ENCODE measurements around the gene FHL3. TPM values are rescaled to one million over a fixed set of nuclear protein-coding genes. Genes with fewer than 3 reads are reported as not detected.
A peak's percentile ranks its signal among the peaks of the same experiment; 100 is the strongest.
"Not testable (repeated sequence)": the region's sequence is repeated elsewhere in the genome, so short reads cannot be mapped to it uniquely, and the experiment has no call there.

The FHL3 gene
- total RNA-seq, 2 experiments from 2014 or later: 12.4 to 13.5 TPM

DNA sequence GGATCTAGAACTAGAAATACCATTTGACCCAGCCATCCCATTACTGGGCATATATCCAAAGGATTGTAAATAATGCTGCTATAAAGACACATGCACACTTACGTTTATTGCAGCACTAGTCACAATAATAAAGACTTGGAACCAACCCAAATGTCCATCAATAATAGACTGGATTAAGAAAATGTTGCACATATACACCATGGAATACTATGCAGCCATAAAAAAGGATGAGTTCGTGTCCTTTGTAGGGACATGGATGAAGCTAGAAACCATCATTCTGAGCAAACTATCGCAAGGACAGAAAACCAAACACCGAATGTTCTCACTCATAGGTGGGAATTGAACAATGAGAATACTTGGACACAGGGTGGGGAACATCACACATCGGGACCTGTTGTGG lies 31.6 kb downstream of the FHL3 start:
- H3K4me1 Mint-ChIP-seq (ENCODE audit: low read depth); CTCF ChIA-PET; ATAC-seq; H3K4me3 Mint-ChIP-seq; POLR2A ChIA-PET; H3K27ac Mint-ChIP-seq; DNase-seq; H3K27me3 Mint-ChIP-seq (ENCODE audit: low read depth); H3K9me3 Mint-ChIP-seq (ENCODE audit: insufficient read depth): not testable (repeated sequence)
- peaks cover 79% of the 10 kb centered on the region for H3K36me3 Mint-ChIP-seq (ENCODE audit: low read depth)

DNA sequence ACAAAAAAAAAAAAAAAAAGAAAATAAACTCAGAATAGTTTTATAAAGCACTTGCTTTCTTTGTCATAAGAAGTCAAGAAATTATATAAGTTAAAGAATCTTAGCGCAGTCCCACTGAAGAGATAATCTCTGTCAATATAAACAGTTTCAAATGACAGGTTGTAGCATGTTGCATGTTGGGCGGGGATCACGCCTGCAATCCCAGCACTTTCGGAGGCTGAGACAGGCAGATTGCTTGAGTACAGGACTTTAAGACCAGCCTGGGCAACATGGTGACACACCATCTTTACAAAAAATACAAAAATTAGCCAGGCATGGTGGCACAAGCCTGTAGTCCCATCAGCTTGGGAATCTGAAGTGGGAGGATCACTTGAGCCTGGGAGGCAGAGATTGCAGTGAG lies 40.0 kb downstream of the FHL3 start:
- Mint-ChIP-seq H3K27ac (no peak overlapping the region), H3K4me3 (no peak overlapping the region), H3K36me3 (ENCODE audit: low read depth) (peaks cover 50% of the 10 kb centered on the region), H3K4me1 (ENCODE audit: low read depth) (no peaks in the 10 kb centered on the region), H3K9me3 (ENCODE audit: insufficient read depth) (no peaks in the 10 kb centered on the region), H3K27me3 (ENCODE audit: low read depth) (no peaks in the 10 kb centered on the region)
- ATAC-seq: no peak
- ChIA-PET CTCF (no interaction called here), POLR2A (no interaction called here)
- no peak for DNase-seq

DNA sequence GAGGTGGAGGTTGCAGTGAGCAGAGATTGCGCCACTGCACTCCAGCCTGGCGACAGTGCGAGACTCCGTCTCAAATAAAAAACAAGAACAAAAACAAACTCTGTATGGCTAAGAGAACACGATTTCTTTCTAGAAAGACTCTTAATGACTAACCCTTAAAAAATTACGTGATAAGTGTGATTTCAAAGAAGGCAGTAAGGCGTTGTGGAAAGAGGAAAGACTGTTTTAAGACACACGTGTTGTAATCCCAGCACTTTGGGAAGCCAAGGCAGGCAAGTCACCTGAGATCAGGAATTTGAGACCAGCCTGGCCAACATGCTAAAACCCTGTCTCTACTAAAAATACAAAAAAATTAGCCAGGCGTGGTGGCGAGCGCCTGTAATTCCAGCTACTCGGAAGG lies 41.2 kb downstream of the FHL3 start:
- H3K27ac Mint-ChIP-seq; H3K27me3 Mint-ChIP-seq (ENCODE audit: low read depth); POLR2A ChIA-PET; DNase-seq; H3K9me3 Mint-ChIP-seq (ENCODE audit: insufficient read depth); ATAC-seq; H3K4me3 Mint-ChIP-seq; H3K4me1 Mint-ChIP-seq (ENCODE audit: low read depth); CTCF ChIA-PET: not testable (repeated sequence)
- H3K36me3 Mint-ChIP-seq (ENCODE audit: low read depth): peaks cover 46% of the 10 kb centered on the region

DNA sequence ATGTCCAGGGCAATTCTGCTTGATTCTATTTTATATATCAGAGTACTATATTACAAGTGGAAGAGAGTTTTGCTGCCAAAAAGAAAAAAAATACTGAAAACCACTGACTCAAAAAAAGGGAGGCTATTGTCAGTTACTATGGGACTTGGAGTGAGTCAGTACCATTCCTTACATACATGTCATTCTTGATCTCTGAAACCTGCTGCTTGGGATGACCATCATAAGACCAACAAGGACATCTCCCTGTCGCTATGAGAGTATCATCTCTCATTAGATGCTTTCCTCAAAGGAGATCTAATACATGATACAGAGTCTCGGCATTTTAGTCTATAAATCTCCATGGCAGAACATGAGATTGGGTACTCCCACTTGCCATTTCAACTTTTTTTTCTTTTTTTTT lies 46.6 kb downstream of the FHL3 start:
- CTCF ChIA-PET: interaction anchor here (1.1 kb wide), 1 partner anchor 10 kb away, joined by 4 read pairs; no protein-coding TSS in a partner anchor
- POLR2A ChIA-PET: no interaction called here
- Mint-ChIP-seq H3K4me3 (no peak overlapping the region), H3K4me1 (ENCODE audit: low read depth) (no peaks in the 10 kb centered on the region), H3K9me3 (ENCODE audit: insufficient read depth) (no peaks in the 10 kb centered on the region), H3K36me3 (ENCODE audit: low read depth) (peaks cover 34% of the 10 kb centered on the region), H3K27ac (no peak overlapping the region), H3K27me3 (ENCODE audit: low read depth) (no peaks in the 10 kb centered on the region)
- no peak for DNase-seq
- no peak for ATAC-seq

DNA sequence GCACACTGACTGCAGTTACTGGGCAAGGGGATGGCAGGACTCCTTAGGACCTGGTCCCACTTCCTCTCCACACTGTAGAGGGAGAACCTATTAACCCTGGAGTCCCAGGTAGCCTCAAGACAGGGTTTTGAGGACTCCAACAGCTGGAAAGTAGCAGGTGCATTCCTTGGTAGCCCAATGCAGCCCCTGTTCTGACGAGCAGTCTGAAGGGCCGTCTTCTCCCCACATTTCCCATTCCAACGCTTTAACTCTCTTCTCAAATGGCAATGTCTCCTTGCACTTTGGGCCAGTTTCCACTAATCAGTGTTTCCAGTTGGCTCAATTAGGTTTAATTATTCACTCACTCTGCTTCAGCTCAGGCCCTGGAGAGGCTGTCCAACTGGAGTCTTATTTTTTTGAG lies 49.6 kb downstream of the FHL3 start:
- Mint-ChIP-seq H3K27me3 (ENCODE audit: low read depth) (no peaks in the 10 kb centered on the region), H3K36me3 (ENCODE audit: low read depth) (peaks cover 24% of the 10 kb centered on the region), H3K27ac (no peak overlapping the region), H3K4me3 (no peak overlapping the region), H3K4me1 (ENCODE audit: low read depth) (peaks cover 10% of the 10 kb centered on the region), H3K9me3 (ENCODE audit: insufficient read depth) (no peaks in the 10 kb centered on the region)
- CTCF ChIA-PET: no interaction called here
- no peak for DNase-seq
- POLR2A ChIA-PET: no interaction called here
- ATAC-seq: no peak

DNA sequence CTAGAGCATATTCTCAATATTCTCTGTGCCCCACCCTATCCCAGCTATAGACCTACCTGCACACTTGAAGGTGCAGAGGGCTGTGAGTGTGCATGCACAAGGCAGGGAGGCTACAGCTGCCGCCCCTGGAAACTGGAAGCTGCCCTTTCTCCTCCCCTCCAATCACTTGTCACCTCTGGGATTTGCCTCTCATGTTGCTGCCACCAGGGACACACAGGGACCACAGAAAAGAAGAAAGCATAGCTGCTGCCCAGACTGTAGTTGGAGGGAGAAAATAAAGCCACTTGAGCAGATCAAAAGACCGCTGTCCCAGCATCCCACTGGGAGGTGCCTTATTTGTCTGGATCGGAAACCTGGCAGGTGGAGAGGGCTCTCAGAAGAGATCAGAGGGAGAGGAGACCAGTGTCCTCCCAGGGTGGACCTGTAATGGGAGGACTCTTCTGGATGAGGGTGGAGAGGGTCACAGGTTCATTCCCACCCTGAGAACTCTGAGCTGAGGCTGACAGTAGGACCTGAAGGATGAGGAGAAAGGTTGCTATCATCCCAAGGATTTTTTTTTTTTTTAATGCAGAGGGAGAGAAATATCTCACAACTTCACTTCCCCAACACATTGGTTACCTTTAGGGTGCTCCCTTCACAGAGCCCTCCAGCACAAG lies 50.9 kb downstream of the FHL3 start:
- ChIA-PET POLR2A (no interaction called here), CTCF (no interaction called here)
- ATAC-seq (no peak), DNase-seq (no peak)
- Mint-ChIP-seq H3K27me3 (ENCODE audit: low read depth) (no peaks in the 10 kb centered on the region), H3K36me3 (ENCODE audit: low read depth) (peaks cover 17% of the 10 kb centered on the region), H3K4me1 (ENCODE audit: low read depth) (peaks cover 12% of the 10 kb centered on the region), H3K4me3 (no peak overlapping the region), H3K27ac (no peak overlapping the region), H3K9me3 (ENCODE audit: insufficient read depth) (no peaks in the 10 kb centered on the region)

DNA sequence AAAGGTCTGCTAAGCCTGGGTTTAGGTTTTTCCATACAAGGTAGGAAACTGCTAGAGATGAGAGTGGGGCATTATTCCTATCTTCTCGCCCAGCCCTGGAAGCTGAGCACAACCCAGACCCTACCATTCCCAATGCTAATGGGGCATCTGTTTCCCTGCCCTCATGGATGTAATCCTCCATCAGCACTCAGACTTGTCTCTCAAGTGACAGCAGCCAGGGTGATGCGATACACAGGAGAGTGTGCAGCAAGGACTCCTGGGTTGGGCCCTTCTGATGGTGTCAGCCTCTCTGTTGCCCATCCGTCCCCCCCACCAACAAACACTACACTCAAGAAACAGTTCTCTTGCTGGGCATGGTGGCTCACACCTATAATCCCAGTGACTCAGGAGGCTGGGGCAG lies 52.6 kb downstream of the FHL3 start:
- Mint-ChIP-seq H3K4me1 (ENCODE audit: low read depth) (peaks cover 14% of the 10 kb centered on the region), H3K4me3 (no peak overlapping the region), H3K36me3 (ENCODE audit: low read depth) (peaks cover 8% of the 10 kb centered on the region), H3K9me3 (ENCODE audit: insufficient read depth) (no peaks in the 10 kb centered on the region), H3K27me3 (ENCODE audit: low read depth) (no peaks in the 10 kb centered on the region), H3K27ac (no peak overlapping the region)
- POLR2A ChIA-PET: no interaction called here
- ATAC-seq: no peak
- CTCF ChIA-PET: no interaction called here
- no peak for DNase-seq

DNA sequence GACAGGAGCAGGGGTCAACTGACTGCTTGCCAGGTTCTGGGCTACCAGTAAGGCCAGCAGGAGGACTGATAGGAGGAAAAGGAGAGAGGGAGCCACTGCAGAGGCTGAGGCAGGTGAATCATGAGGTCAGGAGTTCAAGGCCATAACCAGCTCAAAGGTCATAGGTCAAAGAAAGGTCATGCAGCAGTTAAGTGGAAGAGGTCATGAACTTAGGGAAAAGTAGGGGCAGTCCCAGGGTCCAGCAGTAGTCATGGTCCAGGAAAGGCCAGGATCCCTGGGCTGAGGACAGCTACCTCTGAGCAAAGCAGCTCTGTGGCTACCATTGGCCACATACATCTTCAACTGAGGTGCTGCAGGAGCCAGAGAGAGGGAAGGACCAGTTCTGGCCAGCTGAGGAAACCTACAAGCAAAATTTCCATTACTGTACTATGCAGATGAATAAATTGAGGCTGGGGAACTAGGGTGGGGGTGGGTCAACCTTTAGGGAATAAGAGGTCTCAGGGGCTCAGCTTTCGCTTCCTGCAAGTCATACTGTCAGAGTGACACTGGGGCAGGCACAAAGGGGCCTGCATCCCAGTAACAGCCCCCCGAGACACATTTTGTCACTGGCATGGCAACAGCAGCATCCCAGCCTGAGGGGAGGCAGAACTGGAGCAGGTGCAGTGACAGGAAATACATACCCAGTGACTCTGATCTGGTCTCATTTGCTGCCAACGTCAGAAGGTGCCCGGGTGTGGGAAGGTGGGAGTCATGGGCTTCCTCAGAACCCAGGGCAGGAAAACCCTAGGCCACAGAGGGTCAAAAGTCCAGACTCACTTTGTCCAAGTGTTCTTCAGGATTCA lies 53.3 kb downstream of the FHL3 start:
- DNase-seq (no peak), ATAC-seq (no peak)
- Mint-ChIP-seq H3K27ac (peak overlapping the region; percentile 8), H3K9me3 (ENCODE audit: insufficient read depth) (no peaks in the 10 kb centered on the region), H3K4me3 (no peak overlapping the region), H3K36me3 (ENCODE audit: low read depth) (peaks cover 3% of the 10 kb centered on the region), H3K27me3 (ENCODE audit: low read depth) (no peaks in the 10 kb centered on the region), H3K4me1 (ENCODE audit: low read depth) (peaks cover 20% of the 10 kb centered on the region)
- ChIA-PET POLR2A (no interaction called here), CTCF (interaction anchor here (0.8 kb wide), 1 partner anchor 67 kb away, joined by 3 read pairs; no protein-coding TSS in a partner anchor)

DNA sequence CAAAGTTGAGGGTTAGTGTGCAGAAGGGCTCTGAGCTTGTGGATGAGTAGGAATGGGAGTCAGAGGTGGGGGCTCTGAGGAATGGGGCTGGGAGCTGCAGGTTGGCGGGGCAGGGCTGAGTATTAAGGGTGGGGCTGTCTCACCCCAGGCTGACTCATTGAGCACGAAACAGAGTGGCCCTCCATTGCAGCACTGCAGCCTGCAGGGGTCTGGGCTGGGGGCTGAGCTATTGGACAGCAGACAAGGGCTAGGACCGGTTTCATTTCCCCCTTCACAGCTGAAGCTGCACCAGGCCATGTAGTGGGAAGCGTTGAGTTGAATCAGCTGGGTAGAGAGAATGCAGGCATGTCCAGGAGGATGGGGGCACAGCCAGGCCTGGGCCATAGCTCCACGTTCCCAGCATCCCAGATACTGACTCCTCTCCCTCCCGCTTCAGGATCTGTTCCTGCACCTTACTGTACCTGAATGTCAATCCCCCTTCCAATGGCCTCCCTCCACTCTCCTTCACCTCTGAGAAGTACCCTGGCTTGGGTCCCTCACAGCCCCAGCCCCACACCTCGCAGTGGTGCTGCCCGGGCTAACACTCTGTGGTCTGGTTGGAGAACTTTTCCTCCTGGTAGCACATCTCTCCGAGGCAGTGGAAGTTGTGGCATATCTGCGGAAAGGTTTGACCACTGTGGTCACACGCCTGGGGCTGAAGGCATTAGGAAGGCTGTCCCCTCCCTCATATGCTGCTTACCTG lies 54.1 kb downstream of the FHL3 start:
- Mint-ChIP-seq H3K4me3 (no peak overlapping the region), H3K27me3 (ENCODE audit: low read depth) (no peaks in the 10 kb centered on the region), H3K4me1 (ENCODE audit: low read depth) (peaks cover 26% of the 10 kb centered on the region), H3K27ac (peak overlapping the region; percentile 8), H3K9me3 (ENCODE audit: insufficient read depth) (no peaks in the 10 kb centered on the region), H3K36me3 (ENCODE audit: low read depth) (peaks cover 2% of the 10 kb centered on the region)
- DNase-seq: no peak
- no peak for ATAC-seq
- CTCF ChIA-PET: interaction anchor here (0.8 to 0.9 kb wide), 2 partner anchors 61 to 68 kb away, joined by 3 read pairs; no protein-coding TSS in a partner anchor
- POLR2A ChIA-PET: interaction anchor here (0.9 kb wide), 1 partner anchor 38 kb away, joined by 4 read pairs; no protein-coding TSS in a partner anchor

DNA sequence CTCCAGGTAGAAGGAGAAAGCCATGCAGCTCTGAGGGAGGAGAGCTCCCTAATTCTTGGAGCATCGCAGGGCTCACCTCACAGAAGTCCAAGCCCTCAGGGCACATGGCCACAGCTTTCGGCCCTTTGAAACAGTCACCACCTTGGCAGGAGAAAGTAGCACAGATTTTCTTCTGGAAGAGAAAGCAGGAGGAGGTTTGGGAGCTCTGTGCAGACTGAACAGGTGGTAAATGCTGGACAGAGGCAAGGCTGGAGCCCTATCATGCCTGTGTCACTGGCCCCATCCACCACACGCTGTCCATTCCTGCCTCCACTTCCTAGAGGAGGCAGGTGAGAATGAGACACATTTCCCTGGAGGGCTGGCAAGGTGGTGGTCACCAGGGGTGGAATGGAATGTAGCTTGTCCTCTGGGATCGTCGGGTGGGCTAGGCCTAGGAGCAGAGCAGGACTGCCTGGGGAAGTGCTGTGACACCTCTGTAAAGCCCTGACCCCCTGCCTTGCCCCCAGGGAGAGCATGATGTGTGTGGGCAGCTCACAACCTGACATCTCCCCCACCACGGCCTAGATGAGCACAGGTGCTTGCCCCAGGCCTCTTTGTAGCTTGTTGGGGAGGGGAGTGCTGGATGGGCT lies 55.7 kb downstream of the FHL3 start:
- CTCF ChIA-PET: interaction anchor here (1.1 to 1.9 kb wide), 4 partner anchors 9 to 40 kb away, joined by 4 to 5 read pairs (median 4); partner anchors contain the start of gene SF3A3
- no peak overlapping the region for H3K4me3 Mint-ChIP-seq
- ATAC-seq (no peak), DNase-seq (no peak)
- POLR2A ChIA-PET: interaction anchor here (1.0 to 2.1 kb wide), 2 partner anchors 7 to 18 kb away, joined by 3 to 6 read pairs; no protein-coding TSS in a partner anchor
- no peaks in the 10 kb centered on the region for H3K9me3 Mint-ChIP-seq (ENCODE audit: insufficient read depth)
- peaks cover 34% of the 10 kb centered on the region for H3K4me1 Mint-ChIP-seq (ENCODE audit: low read depth)
- no peak overlapping the region for H3K27ac Mint-ChIP-seq
- H3K27me3 Mint-ChIP-seq (ENCODE audit: low read depth): no peaks in the 10 kb centered on the region
- H3K36me3 Mint-ChIP-seq (ENCODE audit: low read depth): no peaks in the 10 kb centered on the region

DNA sequence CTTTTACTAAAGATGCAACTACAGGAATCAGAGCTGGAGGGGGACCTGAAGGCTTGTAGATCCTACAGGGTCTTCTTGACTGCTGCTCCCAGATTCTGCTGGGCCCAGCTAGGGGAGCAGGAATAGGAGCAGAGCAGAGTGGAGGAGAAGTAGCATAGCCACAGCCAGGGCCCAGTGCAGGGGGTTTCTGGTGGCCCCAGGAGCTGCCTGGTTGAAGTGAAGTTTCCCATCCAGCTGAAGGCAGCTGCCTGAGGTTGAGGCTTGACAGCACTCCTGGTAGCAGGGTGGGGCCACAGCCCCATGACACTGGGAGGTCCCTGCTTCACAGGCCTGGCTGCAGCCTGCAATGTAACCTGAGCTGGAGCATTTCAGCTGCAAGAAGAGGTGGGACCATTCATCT lies 56.5 kb downstream of the FHL3 start:
- Mint-ChIP-seq H3K27ac (no peak overlapping the region), H3K9me3 (ENCODE audit: insufficient read depth) (no peaks in the 10 kb centered on the region), H3K4me1 (ENCODE audit: low read depth) (peaks cover 34% of the 10 kb centered on the region), H3K36me3 (ENCODE audit: low read depth) (no peaks in the 10 kb centered on the region), H3K4me3 (no peak overlapping the region), H3K27me3 (ENCODE audit: low read depth) (no peaks in the 10 kb centered on the region)
- POLR2A ChIA-PET: interaction anchor here (1.0 to 2.1 kb wide), 2 partner anchors 8 to 17 kb away, joined by 3 to 6 read pairs; no protein-coding TSS in a partner anchor
- no peak for DNase-seq
- CTCF ChIA-PET: interaction anchor here (0.6 to 1.9 kb wide), 5 partner anchors 10 to 41 kb away, joined by 3 to 5 read pairs (median 4); partner anchors contain the start of gene SF3A3
- no peak for ATAC-seq
